HCT116 (cell line): ENCODE measurements around the gene MOB3B. TPM values are rescaled to one million over a fixed set of nuclear protein-coding genes. Genes with fewer than 3 reads are reported as not detected.

ENCODE experiments used
- ATAC-seq: fragments of 200-7000 bp; cut with Tn5 transposase; 2 replicates; pipeline ENCODE4 v1.9.1; 2020; ENCODE audit warnings: mild to moderate bottlenecking, moderate library complexity
- BruUV-seq: library from RNA; stranded (reverse); fragments of 400-500 nt; replicated peaks from 2 replicates; lab custom pipeline; 2021; lab: Mats Ljungman, UMichigan
- CTCF ChIA-PET: fragments of 300-600 bp; sonication (Branson Sonifier 250); formaldehyde crosslinking; loops from one replicate; lab custom pipeline; 2021; ENCODE audit warnings: antibody characterized with exemption; lab: Charles Lee
- POLR2A ChIA-PET: fragments of 300-600, 350-600 bp; sonication (Branson Sonifier 250); formaldehyde crosslinking; loops from one replicate; lab custom pipeline; 2021; ENCODE audit warnings: antibody characterized with exemption; lab: Charles Lee
- RAD21 ChIA-PET, 2 experiments: fragments of 300-600 bp; sonication (Branson Sonifier 250); formaldehyde crosslinking; loops; one replicate each; lab custom pipeline; 2023; ENCODE audit warnings: low total read pairs in 2 of 2; ENCODE audit not compliant: uncharacterized antibody in 2 of 2, unreplicated experiment in 2 of 2, low non-redundant PET in 1 of 2; lab: Charles Lee
- DNase-seq: peaks from one replicate; pipeline ENCODE4 v3.0.0-alpha.2; 2010; ENCODE audit warnings: low read depth, low spot score
- H2AFZ ChIP-seq: fragments of 200-600 bp; shearing (Covaris generic), sonication (generic); 2 replicates; pipeline ENCODE4 v1.6.1; 2017; ENCODE audit warnings: low read depth, mixed run types, mixed read lengths, antibody characterized with exemption, low read length; ENCODE audit not compliant: poor library complexity, severe bottlenecking
- H3K27ac ChIP-seq: 2 replicates; pipeline ENCODE4 v1.5.1; 2012; ENCODE audit warnings: low read depth, low read length
- H3K27me3 ChIP-seq: fragments of 200-600 bp; sonication (generic); 2 replicates; pipeline ENCODE4 v1.6.1; 2016; ENCODE audit warnings: mixed run types, low read length, mixed read lengths; ENCODE audit not compliant: insufficient read depth
- H3K36me3 ChIP-seq, 2 experiments: fragments of 200-500 bp in 1 of 2; fragments of 200-600 bp in 1 of 2; sonication (Bioruptor generic) in 1 of 2; sonication (generic) in 1 of 2; 2 replicates each; pipeline versions ENCODE4 v1.5.1 to v1.6.1; 2014 to 2016; ENCODE audit warnings: low read length in 2 of 2, inconsistent platforms in 1 of 2, mixed read lengths in 1 of 2, mixed run types in 1 of 2; ENCODE audit not compliant: insufficient read depth in 2 of 2, control insufficient read depth in 1 of 2
- H3K4me1 ChIP-seq, 2 experiments: fragments of 200-600 bp in 1 of 2; sonication (generic) in 1 of 2; 2 replicates each; pipeline versions ENCODE4 v1.5.1 to v1.6.1; 2012 to 2017; ENCODE audit warnings: low read length in 2 of 2, inconsistent platforms in 1 of 2, mild to moderate bottlenecking in 1 of 2, mixed read lengths in 1 of 2, mixed run types in 1 of 2, moderate library complexity in 1 of 2; ENCODE audit not compliant: insufficient read depth in 2 of 2, control insufficient read depth in 1 of 2
- H3K4me2 ChIP-seq: fragments of 200-600 bp; sonication (generic); 2 replicates; pipeline ENCODE4 v1.6.1; 2017; ENCODE audit warnings: mixed run types, low read length, mixed read lengths
- H3K4me3 ChIP-seq, 2 experiments: fragments of 200-600 bp in 1 of 2; sonication (generic) in 1 of 2; replicated peaks in 1 of 2; 2 replicates each; pipeline ENCODE4 v1.5.1; 2011 to 2016; ENCODE audit warnings: low read length in 2 of 2, control low read depth in 1 of 2, low read depth in 1 of 2, mild to moderate bottlenecking in 1 of 2, mixed read lengths in 1 of 2, mixed run types in 1 of 2
- H3K79me2 ChIP-seq: fragments of 200-600 bp; sonication (generic); 2 replicates; pipeline ENCODE4 v1.6.1; 2017; ENCODE audit warnings: mild to moderate bottlenecking, mixed run types, low read length, moderate library complexity, mixed read lengths; ENCODE audit not compliant: insufficient read depth
- H3K9ac ChIP-seq: fragments of 200-600 bp; sonication (generic); 2 replicates; pipeline ENCODE4 v1.6.1; 2016; ENCODE audit warnings: low read length, mixed read lengths
- H3K9me2 ChIP-seq: fragments of 200-600 bp; sonication (generic), shearing (Covaris generic); 2 replicates; pipeline ENCODE4 v1.6.1; 2017; ENCODE audit warnings: mixed run types, mild to moderate bottlenecking, moderate library complexity; ENCODE audit not compliant: insufficient read depth
- H3K9me3 ChIP-seq, 2 experiments: fragments of 200-500 bp in 1 of 2; fragments of 200-600 bp in 1 of 2; sonication (Bioruptor generic) in 1 of 2; sonication (generic) in 1 of 2; 2 replicates each; pipeline ENCODE4 v1.6.1; 2014 to 2017; ENCODE audit warnings: low read length in 2 of 2, mixed read lengths in 2 of 2, inconsistent platforms in 1 of 2, low read depth in 1 of 2, mild to moderate bottlenecking in 1 of 2, mixed run types in 1 of 2, moderate library complexity in 1 of 2; ENCODE audit not compliant: control insufficient read depth in 1 of 2, insufficient read depth in 1 of 2
- H4K20me1 ChIP-seq: fragments of 200-600 bp; sonication (generic), shearing (Covaris generic); 2 replicates; pipeline ENCODE4 v1.6.1; 2017; ENCODE audit warnings: mixed run types, mild to moderate bottlenecking, moderate library complexity; ENCODE audit not compliant: insufficient read depth
- ATF3 ChIP-seq: IDR thresholded peaks from 2 replicates; pipeline ENCODE4 v1.6.1; 2012
- CEBPB ChIP-seq: IDR thresholded peaks from 2 replicates; pipeline ENCODE4 v1.6.1; 2012; ENCODE audit warnings: low read depth
- CTCF ChIP-seq, 3 experiments: fragments of 200-600 bp in 1 of 3; sonication (generic) in 1 of 3; IDR thresholded peaks in 2 of 3; conservative IDR thresholded peaks in 1 of 3; 2 replicates each; pipeline ENCODE4 v1.5.1; 2012 to 2017; ENCODE audit warnings: low read depth in 2 of 3, low read length in 2 of 3, antibody characterized with exemption in 1 of 3, borderline replicate concordance in 1 of 3, control low read depth in 1 of 3, mild to moderate bottlenecking in 1 of 3, mixed read lengths in 1 of 3, mixed run types in 1 of 3, moderate library complexity in 1 of 3; ENCODE audit not compliant: insufficient read depth in 1 of 3
- EGR1 ChIP-seq: IDR thresholded peaks from 2 replicates; pipeline ENCODE4 v1.6.1; 2012; ENCODE audit warnings: low read depth
- ELF1 ChIP-seq: IDR thresholded peaks from 2 replicates; pipeline ENCODE4 v1.6.1; 2012; ENCODE audit warnings: low read depth, borderline replicate concordance
- FOSL1 ChIP-seq: IDR thresholded peaks from 2 replicates; pipeline ENCODE4 v1.6.1; 2012; ENCODE audit warnings: low read depth
- JUND ChIP-seq: IDR thresholded peaks from 2 replicates; pipeline ENCODE4 v1.6.1; 2012
- MAX ChIP-seq: IDR thresholded peaks from 2 replicates; pipeline ENCODE4 v1.6.1; 2012
- POLR2A ChIP-seq: IDR thresholded peaks from 2 replicates; pipeline ENCODE4 v1.7.0; 2011; ENCODE audit warnings: borderline replicate concordance; ENCODE audit not compliant: insufficient read depth, insufficient read length; ENCODE audit errors: extremely low read depth
- RAD21 ChIP-seq: IDR thresholded peaks from 2 replicates; pipeline ENCODE4 v1.6.1; 2012; ENCODE audit warnings: low read depth, mild to moderate bottlenecking
- REST ChIP-seq: IDR thresholded peaks from 2 replicates; pipeline ENCODE4 v1.6.1; 2012; ENCODE audit warnings: low read depth
- SP1 ChIP-seq: IDR thresholded peaks from 2 replicates; pipeline ENCODE4 v1.6.1; 2012; ENCODE audit warnings: low read depth
- SRF ChIP-seq: IDR thresholded peaks from 2 replicates; pipeline ENCODE4 v1.6.1; 2012; ENCODE audit warnings: low read depth
- TCF7L2 ChIP-seq: IDR thresholded peaks from 2 replicates; pipeline ENCODE4 v1.7.0; 2011; ENCODE audit warnings: borderline replicate concordance, inconsistent platforms; ENCODE audit not compliant: insufficient read depth, insufficient read length; ENCODE audit errors: extremely low read depth
- YY1 ChIP-seq: IDR thresholded peaks from 2 replicates; pipeline ENCODE4 v1.6.1; 2011; ENCODE audit warnings: low read length, low read depth, moderate library complexity, mild to moderate bottlenecking; ENCODE audit not compliant: insufficient replicate concordance; ENCODE audit errors: extremely low read depth
- ZBTB33 ChIP-seq: IDR thresholded peaks from 2 replicates; pipeline ENCODE4 v1.6.1; 2011; ENCODE audit warnings: mild to moderate bottlenecking, low read length, moderate library complexity; ENCODE audit not compliant: insufficient replicate concordance; ENCODE audit errors: extremely low read depth
- ZFX ChIP-seq: fragments of 450-650 bp; IDR thresholded peaks from 2 replicates; pipeline ENCODE4 v1.6.1; 2017
- ZNF274 ChIP-seq: fragments of 200-500 bp; sonication (Bioruptor generic); IDR thresholded peaks from 2 replicates; pipeline ENCODE4 v1.6.1; 2014; ENCODE audit warnings: mild to moderate bottlenecking, low read depth, low read length, inconsistent platforms
- intact Hi-C: fragments of 100-400 bp; cut with micrococcal nuclease; formaldehyde crosslinking; loops from 2 replicates; pipeline ENCODE4 v1.10.0; 2022
- total RNA-seq: library from RNA; stranded (reverse); gene quantifications from one replicate; pipeline ENCODE4 v1.2.1, GENCODE V29; 2021; ENCODE audit not compliant: unreplicated experiment

The MOB3B gene
- total RNA-seq, 1 experiment from 2014 or later: 1.2 TPM

GRCh38 chr9:27396495-27396894, 133.1 kb downstream of the MOB3B start:
- Histone ChIP-seq H3K4me1 (peaks cover 0 to 5% of the 10 kb centered on the region in 2 experiments; a peak in 2 of 4 replicates), H3K4me3 (no peak overlapping the region), H3K9ac (no peak overlapping the region), H4K20me1 (no peaks in the 10 kb centered on the region), H3K79me2 (no peaks in the 10 kb centered on the region), H2AFZ (no peak overlapping the region), H3K4me2 (no peak overlapping the region), H3K9me2 (no peaks in the 10 kb centered on the region), H3K36me3 (no peaks in the 10 kb centered on the region), H3K9me3 (no peaks in the 10 kb centered on the region), H3K27me3 (peaks cover 26% of the 10 kb centered on the region), H3K27ac (no peak overlapping the region)
- ChIA-PET CTCF (no interaction called here), RAD21 (no interaction called here), POLR2A (no interaction called here)
- BruUV-seq: no TSS peak
- ATAC-seq (no peak), DNase-seq (no peak)
- intact Hi-C loops: no loop called here
- TF ChIP-seq EGR1 (no peak), MAX (no peak), REST (no peak), YY1 (no peak), SP1 (no peak), SRF (no peak), ZBTB33 (no peak), ZNF274 (no peak), CTCF (IDR thresholded peaks at IDR 0.05 in 2 of 3, conservative IDR thresholded peaks at IDR 0.05 in 1 of 3; ENCODE audit: borderline replicate concordance in 1 of 3, insufficient read depth in 1 of 3, low read depth in 2 of 3, low read length in 2 of 3) (no peak), ATF3 (no peak), JUND (no peak), RAD21 (no peak), TCF7L2 (no peak), ZFX (no peak), CEBPB (no peak), FOSL1 (no peak), POLR2A (no peak), ELF1 (no peak)
